ENCODE data around the gene TNNC2. TPM values are rescaled to one million over a fixed set of nuclear protein-coding genes. Genes with fewer than 3 reads are reported as not detected.
"Not testable (repeated sequence)": the region's sequence is repeated elsewhere in the genome, so short reads cannot be mapped to it uniquely, and the experiment has no call there.

TNNC2 gene
- total RNA-seq, 1 experiment from 2014 or later: not detected

DNA sequence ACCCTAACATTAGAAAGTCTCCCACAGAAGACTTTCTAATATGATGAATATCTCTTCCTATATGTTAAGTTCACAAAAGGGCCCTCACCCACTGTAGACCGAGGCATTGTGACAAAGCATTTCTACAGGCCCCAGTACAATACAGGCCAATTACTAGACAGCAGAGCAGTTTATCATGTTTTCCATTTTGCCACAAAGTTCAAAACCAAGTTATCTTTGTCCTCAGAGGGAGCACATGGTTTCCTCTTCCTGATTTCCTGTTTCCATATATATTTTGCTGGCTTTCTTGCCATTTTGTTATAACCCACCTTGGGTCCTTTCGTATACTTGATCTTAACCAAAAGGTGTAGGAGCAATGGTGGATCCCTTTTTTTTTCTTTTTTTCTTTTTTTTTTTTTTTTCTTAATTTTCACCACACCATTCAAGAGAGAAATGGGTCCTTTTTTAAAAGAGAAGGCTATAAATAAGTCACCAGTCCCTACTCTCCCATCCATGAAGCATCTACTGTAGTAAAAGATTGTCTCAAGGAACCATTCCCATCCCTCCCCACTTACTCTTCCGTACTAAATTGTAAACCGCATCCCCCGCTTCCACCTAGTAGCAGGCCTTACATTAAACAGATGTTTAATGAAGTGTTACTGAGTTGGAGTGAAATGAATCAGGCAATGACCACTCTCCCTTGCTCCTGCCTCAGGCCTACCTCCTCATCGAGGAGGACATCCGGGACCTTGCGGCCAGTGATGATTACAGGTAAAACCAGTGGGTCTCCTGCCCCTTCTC is 16.7 kb downstream of the TNNC2 start:
- Histone ChIP-seq H3K4me1 (peaks cover 14% of the 10 kb centered on the region; the same call in 1 of the 2 replicates), H3K36me3 (ENCODE audit: control insufficient read depth, insufficient read depth, low read length) (peaks cover 14% of the 10 kb centered on the region), H3K9me3 (no peaks in the 10 kb centered on the region), H3K4me3 (ENCODE audit: low read depth, low read length) (no peak overlapping the region), H3K27me3 (replicated peaks; ENCODE audit: control insufficient read depth, insufficient read depth, low read length) (no peaks in the 10 kb centered on the region)
- TF ChIP-seq, protein P1, sequence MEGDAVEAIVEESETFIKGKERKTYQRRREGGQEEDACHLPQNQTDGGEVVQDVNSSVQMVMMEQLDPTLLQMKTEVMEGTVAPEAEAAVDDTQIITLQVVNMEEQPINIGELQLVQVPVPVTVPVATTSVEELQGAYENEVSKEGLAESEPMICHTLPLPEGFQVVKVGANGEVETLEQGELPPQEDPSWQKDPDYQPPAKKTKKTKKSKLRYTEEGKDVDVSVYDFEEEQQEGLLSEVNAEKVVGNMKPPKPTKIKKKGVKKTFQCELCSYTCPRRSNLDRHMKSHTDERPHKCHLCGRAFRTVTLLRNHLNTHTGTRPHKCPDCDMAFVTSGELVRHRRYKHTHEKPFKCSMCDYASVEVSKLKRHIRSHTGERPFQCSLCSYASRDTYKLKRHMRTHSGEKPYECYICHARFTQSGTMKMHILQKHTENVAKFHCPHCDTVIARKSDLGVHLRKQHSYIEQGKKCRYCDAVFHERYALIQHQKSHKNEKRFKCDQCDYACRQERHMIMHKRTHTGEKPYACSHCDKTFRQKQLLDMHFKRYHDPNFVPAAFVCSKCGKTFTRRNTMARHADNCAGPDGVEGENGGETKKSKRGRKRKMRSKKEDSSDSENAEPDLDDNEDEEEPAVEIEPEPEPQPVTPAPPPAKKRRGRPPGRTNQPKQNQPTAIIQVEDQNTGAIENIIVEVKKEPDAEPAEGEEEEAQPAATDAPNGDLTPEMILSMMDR (IDR thresholded peaks at IDR 0.05; ENCODE audit: insufficient read depth in 1 of 2, low read depth in 1 of 2, low read length in 1 of 2, severe bottlenecking in 1 of 2, unreplicated experiment in 1 of 2): no peak
- peaks cover 75% of the 10 kb centered on the region for H3K36me3 Mint-ChIP-seq (ENCODE audit: insufficient read depth, unreplicated experiment)
- no peaks in the 10 kb centered on the region for H3K27me3 Mint-ChIP-seq (ENCODE audit: insufficient read depth, unreplicated experiment)
- DNase-seq: no peak
- ChIA-PET CTCF (no interaction called here), POLR2A (no interaction called here)
- H3K27ac Mint-ChIP-seq (ENCODE audit: unreplicated experiment): no peak overlapping the region
- peaks cover 7% of the 10 kb centered on the region for H3K4me1 Mint-ChIP-seq (ENCODE audit: low read depth, unreplicated experiment)
- no peaks in the 10 kb centered on the region for H3K9me3 Mint-ChIP-seq (ENCODE audit: unreplicated experiment)
- BruUV-seq (replicated peaks): no TSS peak
- no peak overlapping the region for H3K4me3 Mint-ChIP-seq (ENCODE audit: unreplicated experiment)
- intact Hi-C loops (cut with micrococcal nuclease; ENCODE audit: unreplicated experiment): loop anchor here (5.0 kb wide), 2 partner anchors 82 to 162 kb away; partner anchors contain the start of genes CTSA, NEURL2 and ZNF335

DNA sequence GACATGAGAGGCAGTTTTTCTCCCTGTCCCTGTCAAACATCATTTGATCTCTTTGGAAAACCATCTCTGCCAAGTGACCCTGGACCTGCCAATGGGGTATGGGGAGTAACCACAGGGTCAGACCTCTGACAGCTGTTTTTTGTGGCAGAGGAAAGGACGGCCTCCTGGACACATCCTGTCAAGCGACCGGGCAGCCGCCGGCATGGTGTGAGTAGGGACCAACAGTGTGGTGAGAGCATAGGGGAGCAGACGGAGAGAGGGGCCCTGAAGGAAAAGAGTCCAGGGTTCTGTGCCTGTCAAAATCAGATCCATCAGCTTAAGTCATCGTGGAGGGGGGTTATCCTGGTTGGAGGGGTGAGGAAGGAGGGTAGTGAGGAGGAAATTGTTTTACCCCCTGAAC is 25.3 kb downstream of the TNNC2 start:
- peaks cover 36% of the 10 kb centered on the region for H3K36me3 Mint-ChIP-seq (ENCODE audit: insufficient read depth, unreplicated experiment)
- H3K27me3 ChIP-seq (replicated peaks; ENCODE audit: control insufficient read depth, insufficient read depth, low read length): no peaks in the 10 kb centered on the region
- H3K4me1 ChIP-seq: no peaks in the 10 kb centered on the region
- no peak overlapping the region for H3K27ac Mint-ChIP-seq (ENCODE audit: unreplicated experiment)
- BruUV-seq (replicated peaks): no TSS peak
- H3K27me3 Mint-ChIP-seq (ENCODE audit: insufficient read depth, unreplicated experiment): no peaks in the 10 kb centered on the region
- peaks cover 12% of the 10 kb centered on the region for H3K36me3 ChIP-seq (ENCODE audit: control insufficient read depth, insufficient read depth, low read length)
- intact Hi-C loops (cut with micrococcal nuclease; ENCODE audit: unreplicated experiment): no loop called here
- no peak for DNase-seq
- H3K4me3 ChIP-seq (ENCODE audit: low read depth, low read length): no peak overlapping the region
- H3K9me3 ChIP-seq: no peaks in the 10 kb centered on the region
- TF ChIP-seq, protein P1 (IDR thresholded peaks at IDR 0.05; ENCODE audit: insufficient read depth in 1 of 2, low read depth in 1 of 2, low read length in 1 of 2, severe bottlenecking in 1 of 2, unreplicated experiment in 1 of 2): no peak
- no peak overlapping the region for H3K4me3 Mint-ChIP-seq (ENCODE audit: unreplicated experiment)
- no peaks in the 10 kb centered on the region for H3K4me1 Mint-ChIP-seq (ENCODE audit: low read depth, unreplicated experiment)
- POLR2A ChIA-PET: no interaction called here
- CTCF ChIA-PET: interaction anchor here (1.4 kb wide), 1 partner anchor 163 kb away, joined by 5 read pairs; no protein-coding TSS in a partner anchor
- H3K9me3 Mint-ChIP-seq (ENCODE audit: unreplicated experiment): no peaks in the 10 kb centered on the region

DNA sequence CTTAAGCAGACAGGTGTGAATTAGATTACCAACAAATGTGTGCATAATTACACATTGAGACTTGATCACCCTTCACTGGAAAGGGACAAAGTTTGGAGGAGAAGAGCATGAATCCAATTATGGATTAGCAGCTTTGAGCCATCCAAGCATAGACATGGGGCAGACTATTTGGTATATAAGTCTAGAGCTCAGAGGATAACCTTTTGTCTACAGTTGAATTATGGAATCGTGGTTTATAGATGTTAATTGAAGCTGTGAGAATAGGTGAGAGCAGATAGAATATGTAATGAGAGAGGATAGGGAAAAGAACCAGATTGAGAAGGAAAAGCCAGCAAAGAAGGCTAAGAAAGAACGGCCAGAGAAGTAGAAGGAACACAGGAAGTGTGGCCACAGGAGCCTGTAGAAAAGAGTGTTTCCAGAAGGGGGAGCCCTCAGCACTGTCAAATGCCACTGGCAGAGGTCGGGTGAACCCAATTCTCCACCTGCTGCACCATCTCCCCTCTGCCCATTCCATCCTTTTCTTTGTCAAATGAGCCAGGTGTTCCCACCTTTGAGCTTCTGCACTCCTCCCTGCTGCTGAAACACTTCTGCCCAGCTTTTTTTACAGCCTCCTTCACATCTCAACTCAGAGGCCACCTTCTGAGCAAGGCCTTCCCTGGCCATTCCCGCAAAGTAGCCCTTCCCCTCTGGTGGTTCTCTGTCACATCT is 28.0 kb downstream of the TNNC2 start:
- no TSS peak for BruUV-seq (replicated peaks)
- Histone ChIP-seq H3K9me3 (no peaks in the 10 kb centered on the region), H3K36me3 (ENCODE audit: control insufficient read depth, insufficient read depth, low read length) (peaks cover 4% of the 10 kb centered on the region; the same call in 1 of the 2 replicates), H3K4me1 (no peaks in the 10 kb centered on the region), H3K4me3 (ENCODE audit: low read depth, low read length) (no peak overlapping the region), H3K27me3 (replicated peaks; ENCODE audit: control insufficient read depth, insufficient read depth, low read length) (no peaks in the 10 kb centered on the region)
- TF ChIP-seq, protein P1 (IDR thresholded peaks at IDR 0.05; ENCODE audit: insufficient read depth in 1 of 2, low read depth in 1 of 2, low read length in 1 of 2, severe bottlenecking in 1 of 2, unreplicated experiment in 1 of 2): peak; percentile 94 to 96
- H3K4me3 Mint-ChIP-seq (ENCODE audit: unreplicated experiment): no peak overlapping the region
- H3K9me3 Mint-ChIP-seq (ENCODE audit: unreplicated experiment): no peaks in the 10 kb centered on the region
- POLR2A ChIA-PET: interaction anchor here (0.6 kb wide), 2 partner anchors 383 to 1702 kb away, joined by 4 to 5 read pairs; partner anchors contain the start of gene PIGT
- H3K36me3 Mint-ChIP-seq (ENCODE audit: insufficient read depth, unreplicated experiment): peaks cover 40% of the 10 kb centered on the region
- intact Hi-C loops (cut with micrococcal nuclease; ENCODE audit: unreplicated experiment): loop anchor here (1.0 kb wide), 3 partner anchors 13 to 164 kb away; partner anchors contain the start of genes CTSA, NEURL2 and UBE2C
- DNase-seq: peak; percentile 81 to 89
- H3K27me3 Mint-ChIP-seq (ENCODE audit: insufficient read depth, unreplicated experiment): no peaks in the 10 kb centered on the region
- H3K4me1 Mint-ChIP-seq (ENCODE audit: low read depth, unreplicated experiment): no peaks in the 10 kb centered on the region
- CTCF ChIA-PET: interaction anchor here (0.6 to 3.2 kb wide), 13 partner anchors 21 to 1228 kb away, joined by 3 to 16 read pairs (median 4); partner anchors contain the start of genes CTSA, NEURL2 and ZSWIM1
- no peak overlapping the region for H3K27ac Mint-ChIP-seq (ENCODE audit: unreplicated experiment)

DNA sequence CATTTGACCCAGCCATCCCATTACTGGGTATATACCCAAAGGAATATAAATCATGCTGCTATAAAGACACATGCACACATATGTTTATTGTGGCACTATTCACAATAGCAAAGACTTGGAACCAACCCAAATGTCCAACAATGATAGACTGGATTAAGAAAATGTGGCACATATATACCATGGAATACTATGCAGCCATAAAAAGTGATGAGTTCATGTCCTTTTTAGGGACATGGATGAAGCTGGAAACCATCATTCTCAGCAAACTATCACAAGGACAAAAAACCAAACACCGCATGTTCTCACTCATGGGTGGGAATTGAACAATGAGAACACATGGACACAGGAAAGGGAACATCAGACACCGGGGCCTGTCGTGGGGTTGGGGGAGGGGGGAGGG is 29.2 kb downstream of the TNNC2 start:
- H3K9me3 Mint-ChIP-seq (ENCODE audit: unreplicated experiment); H3K27ac Mint-ChIP-seq (ENCODE audit: unreplicated experiment); DNase-seq; H3K4me1 Mint-ChIP-seq (ENCODE audit: low read depth, unreplicated experiment); H3K4me1 ChIP-seq; H3K27me3 Mint-ChIP-seq (ENCODE audit: insufficient read depth, unreplicated experiment); H3K9me3 ChIP-seq; H3K36me3 ChIP-seq (ENCODE audit: control insufficient read depth, insufficient read depth, low read length); intact Hi-C loops (cut with micrococcal nuclease; ENCODE audit: unreplicated experiment); H3K27me3 ChIP-seq (replicated peaks; ENCODE audit: control insufficient read depth, insufficient read depth, low read length); CTCF ChIA-PET; BruUV-seq (replicated peaks); H3K4me3 Mint-ChIP-seq (ENCODE audit: unreplicated experiment); H3K4me3 ChIP-seq (ENCODE audit: low read depth, low read length); POLR2A ChIA-PET: not testable (repeated sequence)
- H3K36me3 Mint-ChIP-seq (ENCODE audit: insufficient read depth, unreplicated experiment): peaks cover 36% of the 10 kb centered on the region

Measured in Caco-2 (cell line).